Raji (cell line): ENCODE data around the gene KRTAP10-12.

Source experiments
- POLR2A ChIP-seq: IDR thresholded peaks from 2 replicates; pipeline ENCODE4 v1.6.1; 2011; ENCODE audit warnings: low read depth, low read length, control low read depth; ENCODE audit not compliant: insufficient read depth

KRTAP10-12 gene

GRCh38 chr21:44712203-44713028 lies 15.4 kb downstream of the KRTAP10-12 start:
- no peak for TF ChIP-seq POLR2A

- TF ChIP-seq POLR2A, result no peak
Observed at GRCh38 chr21:44713130-44713529, 16.2 kb downstream of the KRTAP10-12 start.

DNA sequence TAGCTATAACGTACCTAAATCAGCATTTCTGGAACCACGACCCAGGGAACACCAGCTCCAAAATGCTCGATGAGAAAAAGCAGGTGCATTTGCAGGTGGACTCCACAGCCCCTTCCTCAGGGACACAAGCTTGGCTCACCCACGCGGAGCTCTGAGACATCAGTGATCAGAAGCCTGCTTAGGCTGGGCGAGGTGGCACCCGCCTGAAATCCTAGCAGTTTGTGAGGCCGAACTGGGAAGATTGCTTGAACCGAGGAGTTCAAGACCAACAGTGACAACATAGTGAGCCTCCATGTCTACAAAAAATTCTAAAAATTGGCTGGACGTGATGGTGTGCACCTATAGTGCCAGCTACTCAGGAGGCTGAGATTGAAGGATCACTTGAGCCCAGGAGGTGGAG lies 16.9 kb downstream of the KRTAP10-12 start:
- TF ChIP-seq POLR2A, result no peak

GRCh38 chr21:44714905-44715304 lies 17.9 kb downstream of the KRTAP10-12 start:
- TF ChIP-seq POLR2A, result no peak

DNA sequence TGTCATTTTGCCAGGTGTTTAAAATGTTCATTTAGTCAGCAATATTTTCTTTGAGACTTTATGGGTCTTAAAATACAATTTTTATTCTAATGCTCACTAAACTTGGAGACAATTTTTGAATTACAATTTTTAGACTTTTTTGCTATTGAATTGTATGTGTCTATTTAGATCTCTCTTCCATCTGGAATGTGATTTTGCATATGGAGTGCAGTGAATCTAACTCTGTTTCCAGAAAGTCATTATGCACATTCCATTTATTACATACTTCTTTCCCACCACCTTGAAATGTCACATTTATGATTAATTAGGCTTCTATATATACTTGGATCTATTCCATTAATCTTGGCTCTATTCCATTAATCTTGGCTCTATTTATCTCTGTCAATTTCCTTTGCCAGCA lies 20.0 kb downstream of the KRTAP10-12 start:
- TF ChIP-seq POLR2A, result no peak

DNA sequence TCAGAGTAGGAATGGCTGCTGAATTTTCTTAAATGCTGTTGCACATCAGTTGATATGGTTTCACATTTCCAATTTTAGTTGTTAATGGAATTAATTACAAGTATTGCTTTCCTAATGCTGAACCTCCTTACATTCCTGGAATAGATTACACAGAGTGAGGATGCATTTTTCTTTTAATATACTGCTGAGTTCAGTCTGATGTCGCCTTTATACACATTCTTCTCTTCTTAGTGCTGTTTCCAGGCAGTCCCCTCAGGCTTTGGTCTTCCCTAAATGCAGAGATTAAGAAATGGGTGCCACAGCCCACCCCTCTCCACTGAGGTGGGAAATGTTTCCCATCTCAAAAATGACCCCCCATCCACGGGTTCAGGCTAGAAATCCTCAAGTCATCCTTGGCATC lies 21.1 kb downstream of the KRTAP10-12 start:
- no peak for TF ChIP-seq POLR2A

DNA sequence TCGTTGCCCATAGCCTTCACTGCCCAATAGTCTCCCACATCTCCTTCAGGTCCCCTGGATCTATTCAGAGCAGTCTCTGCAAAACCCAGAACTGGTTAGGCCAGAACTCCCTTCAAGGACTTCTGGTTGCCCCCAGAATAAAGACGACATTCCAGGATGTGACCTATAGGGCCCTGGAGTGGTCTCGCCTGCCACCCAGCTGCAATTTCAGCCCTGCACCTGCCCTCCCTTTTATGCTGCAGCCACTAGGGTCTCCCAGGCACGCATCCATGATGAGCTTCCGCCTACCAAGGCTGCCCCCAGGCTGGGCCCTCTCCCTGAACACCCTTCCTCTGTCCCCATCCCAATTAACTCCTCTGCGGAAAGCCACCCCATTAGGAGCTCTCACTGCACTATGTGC lies 21.6 kb downstream of the KRTAP10-12 start:
- TF ChIP-seq POLR2A, result no peak

DNA sequence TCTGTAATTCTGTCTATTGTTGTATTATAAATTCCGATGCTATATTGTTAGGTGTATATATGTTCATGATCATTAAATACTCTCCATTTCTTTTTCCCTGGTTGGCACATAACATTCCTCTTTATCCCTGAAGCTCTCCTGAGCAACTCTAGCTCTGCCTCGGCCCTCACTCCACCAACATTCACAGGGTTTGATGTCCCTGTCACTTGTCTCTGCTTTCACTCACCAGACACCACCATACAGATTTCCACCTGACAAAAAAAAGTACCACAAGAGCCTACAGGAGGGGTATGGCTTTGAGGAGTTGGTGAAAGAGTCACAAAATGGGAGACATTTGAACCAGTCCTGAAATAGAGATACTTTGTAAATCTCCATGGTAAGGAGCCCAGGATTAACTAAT lies 23.2 kb downstream of the KRTAP10-12 start:
- TF ChIP-seq POLR2A, result no peak

- TF ChIP-seq POLR2A, result no peak
Observed at GRCh38 chr21:44722731-44723130, 25.8 kb downstream of the KRTAP10-12 start.

- TF ChIP-seq POLR2A, result no peak
Observed at GRCh38 chr21:44723177-44724131, 26.5 kb downstream of the KRTAP10-12 start.

- no peak for TF ChIP-seq POLR2A
Observed at GRCh38 chr21:44724196-44724595, 27.2 kb downstream of the KRTAP10-12 start.

- no peak for TF ChIP-seq POLR2A
Observed at GRCh38 chr21:44724926-44725325, 28.0 kb downstream of the KRTAP10-12 start.

- TF ChIP-seq POLR2A, result no peak
Observed at GRCh38 chr21:44726826-44727225, 29.9 kb downstream of the KRTAP10-12 start.

GRCh38 chr21:44727321-44727720 lies 30.3 kb downstream of the KRTAP10-12 start:
- TF ChIP-seq POLR2A, result no peak

DNA sequence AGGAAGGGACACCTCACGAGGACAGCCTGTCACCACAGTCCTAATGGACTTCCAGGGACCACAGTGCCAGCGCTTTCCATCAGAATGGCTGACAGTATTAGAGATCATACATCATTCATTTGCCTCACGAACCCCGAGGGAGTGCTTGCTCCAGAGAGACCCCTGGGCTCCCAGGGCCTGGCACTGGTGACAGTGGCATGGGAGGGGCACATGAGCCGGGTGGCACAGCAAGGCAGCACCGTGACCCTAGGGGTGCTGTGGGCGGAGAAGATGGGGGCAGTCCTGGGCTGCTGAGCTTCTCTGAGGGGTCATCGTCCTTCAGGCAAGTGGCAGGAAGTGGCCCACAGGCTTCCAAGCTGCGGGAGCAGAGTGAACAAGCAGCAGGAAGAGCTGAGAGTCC lies 30.8 kb downstream of the KRTAP10-12 start:
- no peak for TF ChIP-seq POLR2A

GRCh38 chr21:44728716-44729115 lies 31.7 kb downstream of the KRTAP10-12 start:
- TF ChIP-seq POLR2A, result no peak

DNA sequence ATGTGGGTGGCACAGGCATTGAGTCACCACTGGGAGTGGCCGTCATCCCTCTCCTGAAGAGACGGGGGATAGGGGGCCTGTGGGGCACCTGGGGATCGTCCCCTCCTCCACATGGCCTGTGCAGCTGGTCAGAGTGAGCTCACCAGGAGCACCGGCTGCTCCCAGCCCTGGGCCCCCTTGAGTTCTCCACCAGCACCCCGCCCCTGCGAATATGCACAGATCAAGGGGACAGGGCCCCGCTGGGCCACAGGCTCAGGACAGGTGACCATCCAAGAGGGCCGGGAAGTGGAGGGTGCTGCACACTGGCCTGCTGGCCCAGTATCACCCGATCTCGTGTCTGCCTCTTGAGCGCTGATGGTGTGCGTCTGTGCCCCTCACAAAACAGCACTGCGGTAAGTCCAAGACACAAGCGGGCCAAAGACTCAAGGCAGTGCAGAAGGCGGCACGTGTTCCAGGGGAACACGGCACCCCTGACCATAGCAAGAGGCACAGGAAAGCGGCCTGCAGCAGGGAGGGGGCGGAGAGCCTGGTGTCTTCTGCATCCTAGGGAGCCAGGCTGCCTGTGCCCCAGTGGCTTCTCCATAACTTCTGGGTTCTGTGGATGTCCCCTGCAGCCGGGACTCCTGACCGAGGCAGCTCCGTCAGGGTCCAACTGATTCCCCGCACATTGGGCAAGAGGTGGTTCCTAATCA lies 32.5 kb downstream of the KRTAP10-12 start:
- TF ChIP-seq POLR2A, result no peak
